NB4 (cell line): Measurements from ENCODE around the gene TMEM38A.

Experiments
- DNase-seq: peaks from one replicate; pipeline ENCODE4 v3.0.0; 2010; ENCODE audit warnings: low read depth
- H3K4me3 ChIP-seq: one replicate; pipeline ENCODE4 v1.5.1; 2011; ENCODE audit warnings: mild to moderate bottlenecking, low read depth, low read length, moderate library complexity
- CTCF ChIP-seq: IDR thresholded peaks from one replicate; pipeline ENCODE4 v1.5.1; 2012; ENCODE audit warnings: low read depth, low read length
- MAX ChIP-seq: IDR thresholded peaks from 2 replicates; pipeline ENCODE4 v1.6.1; 2011; ENCODE audit warnings: low read depth, low read length
- MYC ChIP-seq: IDR thresholded peaks from 2 replicates; pipeline ENCODE4 v1.6.1; 2011; ENCODE audit warnings: low read depth, low read length
- POLR2A ChIP-seq: IDR thresholded peaks from 2 replicates; pipeline ENCODE4 v1.6.1; 2011; ENCODE audit warnings: mild to moderate bottlenecking; ENCODE audit not compliant: insufficient read length; ENCODE audit errors: extremely low read depth

Gene TMEM38A

GRCh38 chr19:16682539-16682938 is 21.6 kb downstream of the TMEM38A start:
- TF ChIP-seq MAX (no peak), POLR2A (no peak), MYC (no peak), CTCF (no peak)
- no peak for DNase-seq
- no peak overlapping the region for H3K4me3 ChIP-seq

DNA sequence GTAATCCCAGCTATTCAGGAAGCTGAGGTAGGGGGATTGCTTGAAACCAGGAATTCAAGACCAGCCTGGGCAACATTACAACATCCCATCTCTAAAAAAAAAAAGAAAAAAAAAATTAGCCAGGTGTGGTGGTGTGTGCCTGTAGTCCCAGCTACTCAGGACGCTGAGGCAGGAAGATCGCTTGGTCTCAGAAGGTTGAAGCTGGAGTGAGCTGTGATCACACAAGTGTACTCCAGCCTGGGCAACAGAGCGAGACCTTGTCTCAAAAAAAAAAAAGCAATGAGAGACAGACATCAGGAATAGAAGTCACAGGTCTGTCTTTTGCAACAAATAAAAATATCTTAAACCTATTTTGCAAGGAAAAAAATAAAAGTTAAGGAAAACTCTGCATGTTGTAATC is 23.3 kb downstream of the TMEM38A start:
- TF ChIP-seq CTCF (no peak), MYC (no peak), POLR2A (no peak), MAX (no peak)
- no peak overlapping the region for H3K4me3 ChIP-seq
- no peak for DNase-seq

- DNase-seq, result no peak
- TF ChIP-seq MYC (no peak), MAX (no peak), POLR2A (no peak), CTCF (no peak)
These were observed 27.1 kb downstream of the TMEM38A start for GRCh38 chr19:16688084-16688483.

GRCh38 chr19:16698914-16699313 is 38.0 kb downstream of the TMEM38A start:
- DNase-seq, result no peak
- H3K4me3 ChIP-seq, result no peak overlapping the region
- TF ChIP-seq MYC (no peak), CTCF (no peak), MAX (no peak), POLR2A (no peak)

More at GRCh38 chr19:16688084-16688483, 27.1 kb downstream of the TMEM38A start:
- H3K4me3 ChIP-seq, result no peak overlapping the region

GRCh38 chr19:16702123-16702522 is 41.2 kb downstream of the TMEM38A start:
- peak; percentile 40 for DNase-seq

More at GRCh38 chr19:16702123-16702522, 41.2 kb downstream of the TMEM38A start:
- H3K4me3 ChIP-seq, result no peak overlapping the region
- TF ChIP-seq POLR2A, result no peak
- TF ChIP-seq CTCF, result no peak
- TF ChIP-seq MAX, result no peak
- no peak for TF ChIP-seq MYC
